Omental fat pad (tissue), 4 donors: ENCODE results near the gene KRTAP5-4. TPM values are rescaled to one million over a fixed set of nuclear protein-coding genes. Genes with fewer than 3 reads are reported as not detected.
"Not testable (repeated sequence)": the region's sequence is repeated elsewhere in the genome, so short reads cannot be mapped to it uniquely, and the experiment has no call there.

Experiments used
- ATAC-seq: fragments of 150-250 bp; one replicate; pipeline ENCODE4 v1.9.1; 2016; ENCODE audit warnings: mild to moderate bottlenecking, moderate library complexity; ENCODE audit not compliant: low FRiP score
- DNase-seq: peaks from one replicate; pipeline ENCODE4 v3.0.0-alpha.2; 2019; ENCODE audit warnings: low spot score
- total RNA-seq, 4 donors: library from RNA; depleted of rRNA; stranded (reverse); fragments of >200 nt; gene quantifications; one replicate each; pipeline ENCODE4 v1.1.0, GENCODE V29; 2016
- TF ChIP-seq, protein P1 (sequence below), 3 donors: fragments of 450-650 bp; IDR thresholded peaks; one replicate each; pipeline ENCODE4 v1.5.1; 2016 to 2017; ENCODE audit warnings: antibody characterized with exemption in 3 of 3, mild to moderate bottlenecking in 3 of 3, moderate library complexity in 2 of 3

KRTAP5-4 gene
- total RNA-seq, 4 donors from 2014 or later: not detected

- ATAC-seq: no peak
- DNase-seq: no peak
- TF ChIP-seq, protein P1, sequence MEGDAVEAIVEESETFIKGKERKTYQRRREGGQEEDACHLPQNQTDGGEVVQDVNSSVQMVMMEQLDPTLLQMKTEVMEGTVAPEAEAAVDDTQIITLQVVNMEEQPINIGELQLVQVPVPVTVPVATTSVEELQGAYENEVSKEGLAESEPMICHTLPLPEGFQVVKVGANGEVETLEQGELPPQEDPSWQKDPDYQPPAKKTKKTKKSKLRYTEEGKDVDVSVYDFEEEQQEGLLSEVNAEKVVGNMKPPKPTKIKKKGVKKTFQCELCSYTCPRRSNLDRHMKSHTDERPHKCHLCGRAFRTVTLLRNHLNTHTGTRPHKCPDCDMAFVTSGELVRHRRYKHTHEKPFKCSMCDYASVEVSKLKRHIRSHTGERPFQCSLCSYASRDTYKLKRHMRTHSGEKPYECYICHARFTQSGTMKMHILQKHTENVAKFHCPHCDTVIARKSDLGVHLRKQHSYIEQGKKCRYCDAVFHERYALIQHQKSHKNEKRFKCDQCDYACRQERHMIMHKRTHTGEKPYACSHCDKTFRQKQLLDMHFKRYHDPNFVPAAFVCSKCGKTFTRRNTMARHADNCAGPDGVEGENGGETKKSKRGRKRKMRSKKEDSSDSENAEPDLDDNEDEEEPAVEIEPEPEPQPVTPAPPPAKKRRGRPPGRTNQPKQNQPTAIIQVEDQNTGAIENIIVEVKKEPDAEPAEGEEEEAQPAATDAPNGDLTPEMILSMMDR (IDR thresholded peaks at IDR 0.05): no peak
Observed at GRCh38 chr11:1603629-1604028, 18.3 kb downstream of the KRTAP5-4 start.

- not testable (repeated sequence) for DNase-seq, ATAC-seq
Observed at GRCh38 chr11:1601663-1602062, 20.3 kb downstream of the KRTAP5-4 start.

GRCh38 chr11:1600626-1601025 lies 21.3 kb downstream of the KRTAP5-4 start:
- TF ChIP-seq, protein P1 (IDR thresholded peaks at IDR 0.05): no peak
- no peak for ATAC-seq

GRCh38 chr11:1598816-1599215 lies 23.1 kb downstream of the KRTAP5-4 start:
- TF ChIP-seq, protein P1 (IDR thresholded peaks at IDR 0.05): no peak
- ATAC-seq: no peak
- no peak for DNase-seq

More at GRCh38 chr11:1600626-1601025, 21.3 kb downstream of the KRTAP5-4 start:
- no peak for DNase-seq

- not testable (repeated sequence) for ATAC-seq, DNase-seq
Observed at GRCh38 chr11:1598406-1598805, 23.5 kb downstream of the KRTAP5-4 start.

GRCh38 chr11:1597994-1598380 lies 24.0 kb downstream of the KRTAP5-4 start, which contains the start of gene KRTAP5-2:
Gene KRTAP5-2, minus strand, starts transcription at chr11:1598294. Its CDS starts 44 bp downstream, at chr11:1598250.
- TF ChIP-seq, protein P1 (IDR thresholded peaks at IDR 0.05): no peak
- DNase-seq (no peak), ATAC-seq (no peak)

- ATAC-seq: no peak
- TF ChIP-seq, protein P1 (IDR thresholded peaks at IDR 0.05): no peak
- DNase-seq: no peak
Observed at GRCh38 chr11:1597331-1597993, 24.5 kb downstream of the KRTAP5-4 start.

DNA sequence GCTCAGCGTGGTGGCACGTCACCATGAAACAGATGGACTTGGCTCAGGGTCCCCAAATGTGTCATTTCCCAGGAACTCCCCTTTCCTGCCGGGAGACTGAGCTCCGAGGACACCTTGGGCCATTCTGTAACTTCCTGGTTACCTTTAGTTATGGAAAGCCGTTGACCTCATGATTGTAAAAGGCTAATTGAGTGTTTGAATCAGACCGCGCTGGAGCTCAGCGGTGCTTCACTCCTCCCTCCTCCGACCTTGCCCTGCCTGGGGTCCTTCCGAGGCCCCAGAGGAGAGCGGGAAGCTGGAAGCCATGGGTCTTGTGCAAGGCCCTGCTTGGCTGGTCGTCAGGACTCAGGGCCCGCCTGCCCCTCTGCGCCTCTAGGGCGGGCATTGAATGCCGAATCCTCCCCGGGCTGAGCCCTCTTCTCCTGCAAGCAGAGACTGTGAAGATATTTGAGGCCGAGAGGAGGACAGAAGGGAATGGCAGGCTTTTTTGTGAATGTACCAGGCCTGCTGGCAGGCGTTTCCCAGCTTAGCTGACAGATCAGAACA lies 25.3 kb downstream of the KRTAP5-4 start:
- not testable (repeated sequence) for DNase-seq

GRCh38 chr11:1595994-1596575 lies 25.9 kb downstream of the KRTAP5-4 start:
- ATAC-seq: not testable (repeated sequence)

More for the DNA sequence above, 25.3 kb downstream of the KRTAP5-4 start:
- not testable (repeated sequence) for ATAC-seq

More at GRCh38 chr11:1595994-1596575, 25.9 kb downstream of the KRTAP5-4 start:
- DNase-seq: not testable (repeated sequence)
